IMR-90 (cell line): ENCODE results near the gene RSL1D1. TPM values are rescaled to one million over a fixed set of nuclear protein-coding genes. Genes with fewer than 3 reads are reported as not detected.

ENCODE experiments used
- ATAC-seq: fragments of 200-7000 bp; cut with Tn5 transposase; 2 replicates; pipeline ENCODE4 v1.9.1; 2020; ENCODE audit warnings: low read depth, mild to moderate bottlenecking, moderate library complexity
- BruUV-seq: library from RNA; stranded (reverse); fragments of 400-500 nt; replicated peaks from 2 replicates; lab custom pipeline; 2021; lab: Mats Ljungman, UMichigan
- CTCF ChIA-PET: fragments of 300-600 bp; formaldehyde crosslinking; extraction: SDS; loops from one replicate; lab custom pipeline; 2021; ENCODE audit warnings: antibody characterized with exemption; lab: Yijun Ruan, JAX
- POLR2A ChIA-PET: fragments of 300-600 bp; sonication (Branson Sonifier 250); formaldehyde crosslinking; loops from one replicate; lab custom pipeline; 2022; ENCODE audit warnings: antibody characterized with exemption; ENCODE audit not compliant: unreplicated experiment; lab: Charles Lee
- DNase-seq: peaks from one replicate; pipeline ENCODE4 v3.0.0; 2013
- H2AFZ ChIP-seq: replicated peaks from 2 replicates; pipeline ENCODE3; 2013; ENCODE audit warnings: low read length, mild to moderate bottlenecking; ENCODE audit not compliant: poor library complexity
- H2AK5ac ChIP-seq: 2 replicates; pipeline ENCODE4 v1.6.1; 2013; ENCODE audit warnings: low read depth, low read length, inconsistent platforms
- H2AK9ac ChIP-seq: replicated peaks from 2 replicates; pipeline ENCODE3; 2013; ENCODE audit warnings: mild to moderate bottlenecking, low read depth, low read length, moderate library complexity; ENCODE audit not compliant: poor library complexity
- H2BK120ac ChIP-seq: 2 replicates; pipeline ENCODE4 v1.6.1; 2013; ENCODE audit warnings: low read depth, low read length, inconsistent platforms
- H2BK15ac ChIP-seq: 3 replicates; pipeline ENCODE4 v1.6.1; 2013; ENCODE audit warnings: low read depth, low read length, inconsistent platforms
- H2BK20ac ChIP-seq: 2 replicates; pipeline ENCODE4 v1.6.1; 2013; ENCODE audit warnings: low read depth, mild to moderate bottlenecking, inconsistent platforms, low read length, moderate library complexity
- H2BK5ac ChIP-seq: 2 replicates; pipeline ENCODE4 v1.6.1; 2013; ENCODE audit warnings: mild to moderate bottlenecking, low read depth, low read length, inconsistent platforms; ENCODE audit not compliant: poor library complexity, severe bottlenecking
- H3K14ac ChIP-seq: replicated peaks from 2 replicates; pipeline ENCODE4 v1.6.1; 2013; ENCODE audit warnings: low read depth, low read length, inconsistent platforms
- H3K18ac ChIP-seq: 2 replicates; pipeline ENCODE4 v1.6.1; 2013; ENCODE audit warnings: low read depth, low read length, control low read depth
- H3K23ac ChIP-seq: 2 replicates; pipeline ENCODE4 v1.6.1; 2013; ENCODE audit warnings: low read depth, low read length, inconsistent platforms
- H3K27ac ChIP-seq: 2 replicates; pipeline ENCODE4 v1.5.1; 2013; ENCODE audit warnings: mild to moderate bottlenecking, control low read depth, low read length; ENCODE audit not compliant: insufficient read depth
- H3K27me3 ChIP-seq: 2 replicates; pipeline ENCODE4 v1.6.1; 2013; ENCODE audit warnings: low read length; ENCODE audit not compliant: control insufficient read depth, insufficient read depth
- H3K36me3 ChIP-seq: 2 replicates; pipeline ENCODE4 v1.6.1; 2013; ENCODE audit warnings: low read length, mixed read lengths; ENCODE audit not compliant: control insufficient read depth, insufficient read depth
- H3K4ac ChIP-seq: 2 replicates; pipeline ENCODE4 v1.6.1; 2013; ENCODE audit warnings: low read depth, low read length, inconsistent platforms
- H3K4me1 ChIP-seq: 2 replicates; pipeline ENCODE4 v1.6.1; 2013; ENCODE audit warnings: low read length, mixed read lengths; ENCODE audit not compliant: control insufficient read depth, insufficient read depth
- H3K4me2 ChIP-seq: 2 replicates; pipeline ENCODE4 v1.6.1; 2013; ENCODE audit warnings: low read depth, mild to moderate bottlenecking, control low read depth, low read length, moderate library complexity
- H3K4me3 ChIP-seq: 2 replicates; pipeline ENCODE4 v1.5.1; 2013; ENCODE audit warnings: low read depth, mild to moderate bottlenecking, control low read depth, low read length, moderate library complexity; ENCODE audit not compliant: insufficient read depth
- H3K56ac ChIP-seq: 2 replicates; pipeline ENCODE4 v1.6.1; 2013; ENCODE audit warnings: low read length, inconsistent platforms; ENCODE audit not compliant: insufficient read depth; ENCODE audit errors: extremely low read depth
- H3K79me1 ChIP-seq, 2 experiments: 2 replicates each; pipeline ENCODE4 v1.6.1; 2013; ENCODE audit warnings: low read length in 2 of 2, inconsistent platforms in 1 of 2, low read depth in 1 of 2
- H3K9ac ChIP-seq: 2 replicates; pipeline ENCODE4 v1.6.1; 2013; ENCODE audit warnings: low read depth, low read length, control low read depth
- H3K9me1 ChIP-seq: 2 replicates; pipeline ENCODE4 v1.6.1; 2013; ENCODE audit warnings: low read length, inconsistent platforms; ENCODE audit not compliant: insufficient read depth
- H3K9me3 ChIP-seq: 2 replicates; pipeline ENCODE4 v1.6.1; 2013; ENCODE audit warnings: low read length; ENCODE audit not compliant: control insufficient read depth, insufficient read depth
- H4K20me1 ChIP-seq: 2 replicates; pipeline ENCODE4 v1.6.1; 2013; ENCODE audit warnings: low read length, inconsistent platforms; ENCODE audit not compliant: insufficient read depth
- H4K5ac ChIP-seq: 2 replicates; pipeline ENCODE4 v1.6.1; 2013; ENCODE audit warnings: mild to moderate bottlenecking, low read depth, low read length, control low read depth
- H4K8ac ChIP-seq, 2 experiments: 2 replicates each; pipeline ENCODE4 v1.6.1; 2013; ENCODE audit warnings: low read depth in 2 of 2, low read length in 2 of 2, control low read depth in 1 of 2, inconsistent platforms in 1 of 2
- H4K91ac ChIP-seq: 2 replicates; pipeline ENCODE4 v1.6.1; 2013; ENCODE audit warnings: low read depth, low read length, inconsistent platforms; ENCODE audit not compliant: insufficient read depth
- BHLHE40 ChIP-seq: fragments of 150-350 bp; IDR thresholded peaks from 2 replicates; pipeline ENCODE4 v1.6.1; 2016; ENCODE audit warnings: mild to moderate bottlenecking, low read depth, low read length
- CEBPB ChIP-seq: IDR thresholded peaks from 2 replicates; pipeline ENCODE4 v1.6.1; 2012; ENCODE audit warnings: low read depth, low read length, improper control_type of control experiment
- CHD1 ChIP-seq: IDR thresholded peaks from 2 replicates; pipeline ENCODE4 v1.6.1; 2012; ENCODE audit warnings: low read depth, low read length, improper control_type of control experiment
- FOS ChIP-seq: fragments of 150-350 bp; IDR thresholded peaks from 2 replicates; pipeline ENCODE4 v1.6.1; 2016; ENCODE audit warnings: low read depth, low read length
- MAFK ChIP-seq: IDR thresholded peaks from 2 replicates; pipeline ENCODE4 v1.6.1; 2012; ENCODE audit warnings: low read depth, low read length, improper control_type of control experiment
- MAZ ChIP-seq: IDR thresholded peaks from 2 replicates; pipeline ENCODE4 v1.6.1; 2012; ENCODE audit warnings: low read depth, mild to moderate bottlenecking, low read length, improper control_type of control experiment, moderate library complexity, borderline replicate concordance
- MXI1 ChIP-seq: IDR thresholded peaks from 2 replicates; pipeline ENCODE4 v1.6.1; 2012; ENCODE audit warnings: low read depth, mild to moderate bottlenecking, low read length, moderate library complexity, borderline replicate concordance
- NFE2L2 ChIP-seq: fragments of 150-350 bp; IDR thresholded peaks from 2 replicates; pipeline ENCODE4 v1.6.1; 2016; ENCODE audit warnings: low read depth, mild to moderate bottlenecking, low read length
- POLR2A ChIP-seq: IDR thresholded peaks from 2 replicates; pipeline ENCODE4 v1.6.1; 2012; ENCODE audit warnings: mild to moderate bottlenecking, low read depth, low read length
- RAD21 ChIP-seq: IDR thresholded peaks from 2 replicates; pipeline ENCODE4 v1.6.1; 2012; ENCODE audit warnings: low read length, improper control_type of control experiment
- RCOR1 ChIP-seq: IDR thresholded peaks from 2 replicates; pipeline ENCODE4 v1.6.1; 2012; ENCODE audit warnings: mild to moderate bottlenecking, low read length, improper control_type of control experiment; ENCODE audit not compliant: insufficient replicate concordance
- RFX5 ChIP-seq: IDR thresholded peaks from 2 replicates; pipeline ENCODE4 v1.8.0; 2012; ENCODE audit warnings: low read depth, mild to moderate bottlenecking, low read length, moderate library complexity
- SMC3 ChIP-seq: fragments of 150-350 bp; IDR thresholded peaks from 2 replicates; pipeline ENCODE4 v1.6.1; 2016; ENCODE audit warnings: low read depth, mild to moderate bottlenecking, antibody characterized with exemption, low read length, moderate library complexity
- WGBS, 2 experiments: methylation state at CpG; one replicate each; pipeline versions ENCODE4 v1.1.5 to v1.1.7; 2013; ENCODE audit warnings: missing lambda C conversion rate in 2 of 2; ENCODE audit not compliant: insufficient read length in 1 of 2; ENCODE audit errors: extremely low coverage in 2 of 2; 5-methylcytosine and 5-hydroxymethylcytosine counted together
- dilution Hi-C: fragments of 300-500 bp; cut with HindIII; formaldehyde crosslinking; loops from one replicate; pipeline ENCODE4 v1.14.3; 2018; ENCODE audit warnings: low sequenced_read_pairs; ENCODE audit not compliant: unreplicated experiment
- in situ Hi-C: fragments of 300-500 bp; cut with MboI; formaldehyde crosslinking; loops from 3 replicates; pipeline ENCODE4 v1.14.3; 2019; ENCODE audit warnings: low sequenced_read_pairs, inconsistent platforms, mixed read lengths
- intact Hi-C: fragments of 100-400 bp; cut with micrococcal nuclease; formaldehyde crosslinking; loops from 2 replicates; pipeline ENCODE4 v1.10.0; 2022
- polyA plus RNA-seq, 3 experiments: library from polyadenylated mRNA; depleted of rRNA; stranded (reverse); fragments of >200 nt; gene quantifications; 2 replicates each; pipeline ENCODE4 v1.2.3, GENCODE V29; 2012; ENCODE audit warnings: low replicate concordance in 1 of 3
- total RNA-seq: library from RNA; depleted of rRNA; stranded (reverse); fragments of >200 nt; gene quantifications from 2 replicates; pipeline ENCODE4 v1.2.3, GENCODE V29; 2012
- TF ChIP-seq, protein P1 (sequence below): conservative IDR thresholded peaks from 2 replicates; pipeline ENCODE4 v1.5.1; 2012; ENCODE audit warnings: mild to moderate bottlenecking, low read depth, low read length, improper control_type of control experiment
- TF ChIP-seq, protein P2 (sequence below): fragments of 150-350 bp; IDR thresholded peaks from 2 replicates; pipeline ENCODE4 v1.6.1; 2016; ENCODE audit warnings: low read depth, mild to moderate bottlenecking, low read length, moderate library complexity, borderline replicate concordance
- TF ChIP-seq, protein P3 (sequence below): fragments of 150-350 bp; IDR thresholded peaks from 2 replicates; pipeline ENCODE4 v1.6.1; 2017; ENCODE audit warnings: mild to moderate bottlenecking, antibody characterized with exemption, low read length, low read depth

RSL1D1 gene
- total and polyA plus RNA-seq, 2 of the 4 experiments (the other 2 are of a cell fraction): 63.8 to 77.4 TPM

GRCh38 chr16:11886881-11887280, 35.5 kb upstream of the RSL1D1 start:
- Histone ChIP-seq H3K4me1 (no peaks in the 10 kb centered on the region), H3K14ac (no peak overlapping the region), H3K36me3 (peaks cover 37% of the 10 kb centered on the region), H4K8ac (no peak overlapping the region), H3K4me2 (no peak overlapping the region), H3K79me1 (peaks cover 7 to 16% of the 10 kb centered on the region in 2 experiments; a peak in 3 of 4 replicates), H2AFZ (no peak overlapping the region), H3K9ac (no peak overlapping the region), H2BK120ac (no peak overlapping the region), H3K56ac (no peak overlapping the region), H4K91ac (no peak overlapping the region), H3K9me1 (no peaks in the 10 kb centered on the region), H2AK5ac (no peak overlapping the region), H4K5ac (no peak overlapping the region), H3K4ac (no peak overlapping the region), H3K23ac (no peak overlapping the region), H3K27me3 (no peaks in the 10 kb centered on the region), H3K27ac (no peak overlapping the region), H3K9me3 (no peaks in the 10 kb centered on the region), H2BK5ac (peak overlapping the region; percentile 45), H2BK20ac (no peak overlapping the region), H2BK15ac (no peak overlapping the region), H4K20me1 (no peaks in the 10 kb centered on the region), H3K4me3 (no peak overlapping the region), H3K18ac (no peak overlapping the region), H2AK9ac (no peak overlapping the region)
- dilution Hi-C loops (no loop called here), in situ Hi-C loops (no loop called here), intact Hi-C loops (no loop called here)
- BruUV-seq: no TSS peak
- POLR2A ChIA-PET: no interaction called here
- DNase-seq: no peak
- TF ChIP-seq, protein P1, sequence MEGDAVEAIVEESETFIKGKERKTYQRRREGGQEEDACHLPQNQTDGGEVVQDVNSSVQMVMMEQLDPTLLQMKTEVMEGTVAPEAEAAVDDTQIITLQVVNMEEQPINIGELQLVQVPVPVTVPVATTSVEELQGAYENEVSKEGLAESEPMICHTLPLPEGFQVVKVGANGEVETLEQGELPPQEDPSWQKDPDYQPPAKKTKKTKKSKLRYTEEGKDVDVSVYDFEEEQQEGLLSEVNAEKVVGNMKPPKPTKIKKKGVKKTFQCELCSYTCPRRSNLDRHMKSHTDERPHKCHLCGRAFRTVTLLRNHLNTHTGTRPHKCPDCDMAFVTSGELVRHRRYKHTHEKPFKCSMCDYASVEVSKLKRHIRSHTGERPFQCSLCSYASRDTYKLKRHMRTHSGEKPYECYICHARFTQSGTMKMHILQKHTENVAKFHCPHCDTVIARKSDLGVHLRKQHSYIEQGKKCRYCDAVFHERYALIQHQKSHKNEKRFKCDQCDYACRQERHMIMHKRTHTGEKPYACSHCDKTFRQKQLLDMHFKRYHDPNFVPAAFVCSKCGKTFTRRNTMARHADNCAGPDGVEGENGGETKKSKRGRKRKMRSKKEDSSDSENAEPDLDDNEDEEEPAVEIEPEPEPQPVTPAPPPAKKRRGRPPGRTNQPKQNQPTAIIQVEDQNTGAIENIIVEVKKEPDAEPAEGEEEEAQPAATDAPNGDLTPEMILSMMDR: no peak
- TF ChIP-seq RFX5 (no peak), FOS (no peak), BHLHE40 (no peak), POLR2A (no peak), MAZ (no peak), RAD21 (no peak), CHD1 (no peak), MAFK (no peak), RCOR1 (no peak), SMC3 (no peak), CEBPB (no peak), MXI1 (no peak), NFE2L2 (no peak)
- TF ChIP-seq, protein P2, sequence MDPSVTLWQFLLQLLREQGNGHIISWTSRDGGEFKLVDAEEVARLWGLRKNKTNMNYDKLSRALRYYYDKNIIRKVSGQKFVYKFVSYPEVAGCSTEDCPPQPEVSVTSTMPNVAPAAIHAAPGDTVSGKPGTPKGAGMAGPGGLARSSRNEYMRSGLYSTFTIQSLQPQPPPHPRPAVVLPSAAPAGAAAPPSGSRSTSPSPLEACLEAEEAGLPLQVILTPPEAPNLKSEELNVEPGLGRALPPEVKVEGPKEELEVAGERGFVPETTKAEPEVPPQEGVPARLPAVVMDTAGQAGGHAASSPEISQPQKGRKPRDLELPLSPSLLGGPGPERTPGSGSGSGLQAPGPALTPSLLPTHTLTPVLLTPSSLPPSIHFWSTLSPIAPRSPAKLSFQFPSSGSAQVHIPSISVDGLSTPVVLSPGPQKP: no peak
- TF ChIP-seq, protein P3, sequence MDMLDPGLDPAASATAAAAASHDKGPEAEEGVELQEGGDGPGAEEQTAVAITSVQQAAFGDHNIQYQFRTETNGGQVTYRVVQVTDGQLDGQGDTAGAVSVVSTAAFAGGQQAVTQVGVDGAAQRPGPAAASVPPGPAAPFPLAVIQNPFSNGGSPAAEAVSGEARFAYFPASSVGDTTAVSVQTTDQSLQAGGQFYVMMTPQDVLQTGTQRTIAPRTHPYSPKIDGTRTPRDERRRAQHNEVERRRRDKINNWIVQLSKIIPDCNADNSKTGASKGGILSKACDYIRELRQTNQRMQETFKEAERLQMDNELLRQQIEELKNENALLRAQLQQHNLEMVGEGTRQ: no peak
- CTCF ChIA-PET: no interaction called here
- 86% methylated on average over 1 of the region's 6 CpGs; no CpG with 5 or more reads in 1 of the 2 experiments for WGBS, 2 experiments
- no peak for ATAC-seq
